Midbrain (tissue), 1 donor: ENCODE data around the gene FAM13A.
"Not testable (repeated sequence)": the region's sequence is repeated elsewhere in the genome, so short reads cannot be mapped to it uniquely, and the experiment has no call there.

Source experiments
- DNase-seq: peaks from one replicate; lab custom pipeline; 2025; lab: John Stamatoyannopoulos, UW

FAM13A gene

DNA sequence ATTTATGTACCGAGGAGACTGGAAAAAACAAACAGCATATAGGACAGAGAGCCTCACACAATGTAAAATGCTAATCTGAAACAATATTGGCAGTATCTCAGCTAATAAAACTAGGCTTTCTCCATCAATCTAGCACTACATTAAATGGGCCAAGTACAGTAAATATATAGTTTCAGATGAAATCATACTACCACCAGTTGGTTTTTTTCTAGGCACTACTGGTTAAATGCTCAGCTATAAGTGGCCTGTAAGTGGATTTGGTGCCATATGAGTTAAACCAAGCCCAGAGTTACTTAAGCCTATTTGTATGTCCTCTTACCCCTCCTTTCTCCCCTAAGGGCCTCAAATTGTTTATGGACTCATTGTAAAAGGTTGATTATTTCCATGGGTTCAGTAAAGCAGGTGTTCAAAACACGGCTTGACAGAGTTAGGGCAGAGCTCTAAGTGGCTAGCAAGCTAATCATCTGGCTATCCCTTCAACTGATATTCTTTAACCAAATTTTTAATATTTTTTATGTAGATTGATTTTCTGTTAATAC, 57.5 kb downstream of the FAM13A start:
- no peak for DNase-seq

DNA sequence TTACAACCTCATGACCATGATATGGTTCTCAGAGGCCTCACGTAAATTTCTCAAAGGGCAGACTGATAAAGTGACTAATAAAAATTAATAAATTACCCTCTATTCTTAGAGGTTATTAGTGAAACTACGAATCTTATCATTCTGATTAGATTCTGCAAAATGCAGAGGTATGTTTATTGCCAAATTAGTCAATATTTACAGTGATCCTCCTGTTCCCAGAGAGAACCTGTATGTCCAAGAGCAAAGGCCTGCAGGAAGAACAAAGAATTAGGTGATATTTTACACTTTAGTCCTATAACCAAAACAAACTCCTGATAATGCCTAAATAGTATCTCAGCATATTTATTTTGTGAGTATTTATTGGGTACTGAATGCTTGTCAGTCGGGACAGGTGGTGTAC, 58.1 kb downstream of the FAM13A start:
- DNase-seq = no peak

DNA sequence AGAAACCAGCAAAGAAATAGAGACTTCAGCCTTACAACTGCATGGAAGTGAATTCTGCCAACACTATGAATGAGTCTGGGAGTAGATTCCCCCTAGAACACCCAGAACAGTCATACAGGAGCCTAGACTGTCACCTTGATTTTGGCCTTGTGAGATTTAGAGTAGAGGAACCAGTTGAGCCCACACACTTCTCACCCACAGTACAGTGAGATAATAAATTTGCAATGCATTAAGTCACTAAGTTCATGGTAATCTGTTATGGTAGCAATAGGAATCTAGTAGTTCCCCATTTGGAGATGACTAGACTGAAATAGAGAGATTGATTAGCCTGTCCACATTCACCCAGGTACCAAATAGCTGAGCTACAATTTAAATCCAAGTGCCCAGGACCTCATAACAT, 59.0 kb downstream of the FAM13A start:
- DNase-seq = no peak

DNA sequence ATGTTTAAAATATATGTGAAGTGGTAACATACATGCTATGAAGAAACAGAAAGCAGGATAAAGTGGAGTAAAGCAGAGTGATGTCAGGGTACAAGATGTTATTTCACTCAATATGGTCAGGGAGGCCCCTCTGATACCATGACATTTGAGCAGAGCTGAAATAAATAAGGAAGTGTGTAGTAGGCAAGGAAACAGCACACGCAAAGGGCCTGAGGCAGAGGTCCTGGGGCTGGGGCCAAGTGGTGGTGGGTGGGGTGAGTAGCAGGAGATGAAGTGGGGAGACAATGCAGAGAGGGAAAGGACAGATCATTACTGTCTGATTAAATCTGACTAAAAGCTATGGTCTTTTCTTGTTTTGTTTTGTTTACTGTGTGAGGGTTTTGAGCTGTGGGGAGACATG, 61.1 kb downstream of the FAM13A start:
- no peak for DNase-seq

DNA sequence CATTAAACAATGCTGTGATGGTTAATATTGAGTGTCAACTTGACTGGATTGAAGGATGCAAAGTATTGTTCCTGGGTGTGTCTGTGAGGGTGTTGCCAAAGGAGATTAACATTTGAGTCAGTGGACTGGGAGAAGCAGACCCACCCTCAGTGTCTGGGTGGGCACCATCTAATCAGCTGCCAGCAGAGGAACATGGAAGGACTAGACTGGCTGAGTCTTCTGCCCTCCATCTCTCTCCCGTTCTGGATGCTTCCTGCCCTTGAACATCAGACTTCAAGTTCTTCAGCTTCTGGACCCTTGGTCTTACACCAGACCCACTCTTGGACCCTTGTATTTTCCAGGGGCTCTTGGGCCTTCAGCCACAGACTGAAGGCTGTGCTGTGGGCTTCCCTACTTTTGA, 61.7 kb downstream of the FAM13A start:
- DNase-seq = not testable (repeated sequence)

DNA sequence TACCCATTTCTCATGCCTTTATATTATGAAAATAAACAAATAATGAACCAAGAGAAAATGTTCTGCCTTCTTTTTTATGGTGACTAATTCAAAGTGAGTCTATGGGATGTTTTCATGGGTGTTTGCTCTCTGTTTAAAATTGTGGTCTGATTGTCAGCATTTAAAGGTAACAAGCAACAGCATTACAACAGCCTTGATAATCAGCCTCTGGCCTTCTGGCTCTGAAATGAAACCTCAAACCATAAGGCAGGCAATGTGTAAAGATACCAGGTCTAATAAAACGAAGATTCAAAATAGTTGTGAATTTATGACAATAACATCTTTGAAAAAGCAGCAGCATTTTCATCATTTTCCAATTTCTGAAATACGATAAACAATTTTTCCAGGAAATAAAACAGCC, 63.7 kb downstream of the FAM13A start:
- no peak for DNase-seq

DNA sequence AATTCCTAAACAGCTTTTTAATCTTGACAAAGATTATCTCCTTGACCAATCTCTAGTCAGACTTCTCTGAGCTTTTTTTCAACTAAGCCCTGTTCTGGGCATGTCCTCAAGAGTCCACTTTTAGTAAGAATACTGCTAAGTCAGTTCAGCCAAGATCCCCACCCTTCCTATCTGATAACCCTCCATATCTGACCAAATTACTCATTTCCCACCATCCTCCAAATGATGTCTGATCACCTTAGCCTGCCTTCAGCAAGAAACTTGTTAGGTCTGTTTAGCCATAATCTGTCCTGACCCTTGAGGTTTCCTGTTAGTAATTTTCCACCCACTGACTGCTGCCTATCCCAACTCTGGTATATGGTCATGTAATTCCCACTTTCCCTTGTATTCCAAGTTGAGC, 65.2 kb downstream of the FAM13A start:
- DNase-seq = no peak

DNA sequence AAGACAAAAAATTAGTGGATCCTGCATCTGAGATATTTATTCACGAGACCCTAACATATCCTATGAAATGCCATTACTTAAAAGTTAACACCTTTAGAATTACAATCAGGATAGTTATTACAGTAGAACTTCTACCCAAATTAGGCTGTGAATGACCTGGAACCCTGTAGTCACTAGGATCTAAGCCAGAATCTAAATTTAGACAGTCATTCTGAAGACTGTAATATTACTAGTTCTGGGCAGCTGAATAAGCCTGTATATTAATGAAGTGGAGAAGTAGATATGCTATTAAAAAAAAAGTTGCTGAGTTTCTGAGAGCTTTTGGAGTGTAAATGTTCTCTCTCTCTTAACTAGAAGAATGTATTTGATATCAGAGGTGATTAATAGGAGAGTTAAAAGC, 67.0 kb downstream of the FAM13A start:
- DNase-seq = no peak

DNA sequence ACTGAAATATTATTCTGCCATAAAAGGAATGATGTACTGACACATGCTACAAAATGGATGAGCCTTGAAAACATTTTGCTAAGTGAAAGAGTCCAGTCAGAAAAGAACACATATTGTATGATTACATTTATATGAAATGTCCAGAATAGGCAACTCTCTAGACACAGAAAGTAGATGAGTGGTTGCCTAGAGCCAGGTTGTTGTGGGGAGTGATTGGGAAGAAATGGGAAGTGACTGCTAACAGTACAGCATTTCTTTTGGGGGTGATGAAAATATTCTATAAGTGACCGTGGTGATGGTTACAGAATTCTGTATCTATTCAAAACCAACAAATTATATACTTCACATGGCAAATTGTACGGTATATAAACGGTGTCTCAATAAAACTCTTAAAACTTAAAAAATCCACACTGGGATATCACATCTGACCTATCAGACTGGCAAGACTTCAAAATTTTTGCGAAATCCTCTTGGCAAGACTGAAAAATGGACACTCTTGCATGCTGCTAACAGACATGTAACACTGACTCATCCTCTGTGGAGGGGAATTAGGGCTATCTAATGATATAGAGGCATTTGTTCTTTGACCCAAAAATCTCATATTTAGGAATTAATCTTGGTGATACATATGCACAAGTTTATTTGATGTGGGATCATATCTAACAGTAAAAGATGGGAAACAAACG, 71.8 kb downstream of the FAM13A start:
- DNase-seq = no peak

DNA sequence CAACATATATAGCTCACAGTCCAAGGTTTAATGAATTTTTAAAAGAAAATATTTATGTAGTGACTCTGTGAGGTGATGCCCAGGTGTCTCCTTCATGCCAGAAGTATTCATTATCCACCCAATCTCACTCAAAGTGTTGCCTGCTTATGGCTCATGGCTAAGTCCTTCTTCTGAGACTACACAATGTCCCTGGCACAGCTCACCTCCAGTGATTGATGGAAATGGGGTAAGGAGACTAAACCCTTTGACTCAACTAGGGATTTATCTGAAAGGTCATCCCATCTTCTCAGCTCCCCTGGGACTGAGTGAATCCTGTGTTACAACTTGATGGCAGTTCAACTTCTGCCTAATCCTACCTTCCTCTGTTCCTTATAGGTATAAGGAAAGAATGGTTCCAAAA, 74.2 kb downstream of the FAM13A start:
- DNase-seq = no peak

DNA sequence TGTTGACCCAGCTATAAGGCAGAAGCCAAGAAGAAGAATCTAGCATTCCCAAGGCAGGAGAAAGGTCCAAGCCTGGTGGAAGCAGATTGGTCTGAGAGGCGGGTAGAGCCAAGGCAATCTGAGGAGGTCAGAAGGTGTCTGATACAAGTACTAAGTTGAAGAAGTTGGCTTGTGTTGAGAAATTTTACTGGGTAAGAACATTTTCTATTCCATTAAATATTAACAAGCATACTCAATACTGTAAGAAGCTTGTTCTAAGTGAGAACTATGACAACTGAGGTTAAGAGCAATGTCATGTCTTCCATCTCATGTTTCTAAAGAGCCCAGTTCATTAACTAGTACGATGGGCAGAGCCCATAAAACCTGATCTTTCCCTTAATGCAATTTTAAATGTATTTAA, 75.0 kb downstream of the FAM13A start:
- DNase-seq = no peak

DNA sequence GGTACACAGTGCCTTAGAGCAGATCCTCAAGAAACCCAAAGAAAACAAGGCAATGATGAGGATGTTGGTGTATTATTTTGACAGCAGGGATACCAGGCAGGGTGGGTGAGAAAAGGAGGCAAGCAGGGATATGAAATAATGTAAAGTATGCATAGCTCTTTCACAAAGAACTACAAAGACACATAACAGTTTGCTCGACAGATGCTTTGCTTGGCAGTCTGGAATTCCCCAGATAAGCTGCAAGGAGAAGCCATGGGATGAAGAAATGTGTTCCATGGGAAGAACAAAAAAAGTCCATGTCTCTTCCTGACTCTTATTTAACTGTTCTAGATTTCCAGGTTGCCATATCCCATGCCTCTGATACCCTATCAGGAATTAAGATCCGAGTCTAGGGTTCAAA, 75.4 kb downstream of the FAM13A start:
- DNase-seq = no peak

DNA sequence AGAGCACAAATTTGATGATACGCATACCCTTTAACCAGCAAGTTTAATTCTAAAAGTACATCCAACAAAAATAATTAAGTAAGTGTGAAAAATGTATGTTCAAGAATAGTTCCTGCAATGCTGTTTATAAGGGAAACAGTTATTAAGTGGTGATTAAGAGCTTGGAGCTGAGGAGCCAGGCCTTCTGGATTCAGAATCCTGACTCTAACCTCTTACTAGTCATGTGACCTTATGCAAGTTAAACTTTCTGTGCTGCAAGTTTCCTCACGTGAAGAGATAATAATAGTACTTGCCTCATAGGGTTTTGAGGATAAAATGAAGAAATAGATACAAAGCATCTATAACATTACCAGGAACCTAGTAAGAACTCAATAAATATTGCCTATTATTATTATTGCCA, 77.7 kb downstream of the FAM13A start:
- no peak for DNase-seq

DNA sequence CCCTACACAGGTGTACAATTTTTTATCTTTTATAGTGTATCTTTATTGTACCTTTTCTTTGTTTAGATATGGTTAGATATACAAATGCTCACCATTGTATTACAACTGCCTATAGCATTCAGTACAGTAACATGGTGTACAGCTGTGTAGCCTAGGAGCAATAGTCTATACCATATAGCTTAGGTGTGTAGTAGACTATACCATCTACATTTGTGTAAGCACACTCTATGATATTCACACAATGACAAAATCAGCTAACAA, 80.3 kb downstream of the FAM13A start:
- DNase-seq = no peak

DNA sequence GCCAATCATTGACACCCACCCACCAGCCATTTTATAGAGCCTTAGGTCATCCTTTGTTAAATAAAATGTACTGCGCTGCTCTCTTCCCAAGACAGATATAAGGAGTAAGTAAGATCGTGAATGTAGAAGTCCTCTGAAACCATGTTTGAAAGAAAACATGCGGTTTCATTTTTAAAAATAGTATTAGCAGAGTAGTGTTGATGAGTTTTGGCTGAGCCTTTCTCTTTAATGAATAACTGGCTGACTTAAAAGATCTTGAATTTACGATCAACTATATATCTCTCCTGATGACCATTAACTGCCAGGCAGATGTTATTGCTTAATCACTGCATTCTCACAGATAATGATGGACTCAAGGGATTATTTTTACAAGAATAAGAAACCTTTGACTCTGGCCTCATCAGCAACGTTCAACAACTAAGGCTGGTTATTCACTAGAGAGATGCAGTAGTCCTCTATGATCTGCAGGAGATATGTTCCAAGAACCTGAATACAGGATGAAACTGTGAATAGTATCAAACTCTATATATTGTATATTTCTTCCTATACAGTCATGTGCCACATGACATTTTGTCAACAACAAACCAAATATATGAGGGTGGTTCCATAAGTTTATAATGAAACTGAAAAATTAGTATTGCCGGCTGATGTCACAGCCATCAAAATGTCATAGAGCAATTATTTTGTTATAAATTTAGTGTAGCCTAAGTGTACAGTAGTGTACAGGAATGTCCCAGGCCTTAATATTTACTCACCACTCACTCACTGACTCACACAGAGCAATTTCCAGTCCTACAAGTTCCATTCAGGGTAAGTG, 80.8 kb downstream of the FAM13A start:
- DNase-seq = no peak

DNA sequence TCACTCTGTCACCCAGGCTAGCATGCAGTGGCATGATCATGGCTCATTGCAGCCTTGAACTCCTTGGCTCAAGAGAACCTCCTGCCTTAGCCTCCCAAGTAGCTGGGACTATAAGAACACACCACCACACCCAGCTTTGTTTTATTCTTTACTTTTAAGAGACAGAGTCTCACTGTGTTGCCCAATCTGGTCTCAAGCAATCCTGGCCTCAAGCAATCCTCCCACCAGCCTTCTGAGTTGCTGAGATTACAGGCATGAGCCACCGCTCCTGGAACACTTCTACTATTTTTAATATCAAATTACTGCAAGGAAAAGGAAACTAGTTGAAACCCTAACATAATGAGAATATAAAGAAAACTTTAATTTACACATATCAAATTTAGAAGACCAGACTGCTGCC, 85.4 kb downstream of the FAM13A start:
- no peak for DNase-seq

DNA sequence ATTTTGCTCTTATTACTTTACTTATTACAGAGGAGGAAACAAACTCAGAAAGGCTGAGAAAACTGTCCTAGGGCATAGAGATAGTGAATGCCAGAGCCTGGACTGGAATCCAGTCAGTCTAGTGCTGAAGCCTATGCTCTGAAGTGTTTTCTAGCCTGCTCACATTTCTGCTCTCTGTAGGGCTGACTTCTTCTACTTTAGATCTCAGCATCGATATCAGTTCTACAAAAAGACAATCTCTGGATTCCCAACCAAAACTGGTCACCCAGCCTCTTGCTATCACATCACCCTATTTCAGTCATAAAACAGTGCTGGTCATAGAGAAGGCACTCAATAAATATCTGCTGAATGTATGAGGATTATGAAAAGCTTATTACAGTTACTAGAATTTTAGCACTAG, 87.2 kb downstream of the FAM13A start:
- no peak for DNase-seq

DNA sequence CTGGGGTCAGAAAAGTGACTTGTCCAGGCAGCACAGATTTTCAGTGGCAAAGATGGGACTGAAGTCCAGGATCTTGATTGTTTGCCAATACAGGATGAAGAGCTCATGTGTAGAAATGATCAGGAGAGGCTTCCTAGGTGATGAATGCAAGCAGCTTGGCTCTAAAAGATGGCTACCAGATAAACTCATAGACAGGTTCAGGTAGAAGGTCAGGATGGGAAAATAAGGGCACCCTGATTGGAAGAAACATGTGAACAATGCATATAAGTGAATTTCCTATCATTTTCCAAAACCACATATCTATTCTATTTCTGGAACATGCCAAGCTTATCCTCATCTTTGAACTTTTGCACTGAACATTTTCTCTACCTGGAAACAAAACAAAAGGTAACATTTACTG, 87.7 kb downstream of the FAM13A start:
- DNase-seq = no peak

DNA sequence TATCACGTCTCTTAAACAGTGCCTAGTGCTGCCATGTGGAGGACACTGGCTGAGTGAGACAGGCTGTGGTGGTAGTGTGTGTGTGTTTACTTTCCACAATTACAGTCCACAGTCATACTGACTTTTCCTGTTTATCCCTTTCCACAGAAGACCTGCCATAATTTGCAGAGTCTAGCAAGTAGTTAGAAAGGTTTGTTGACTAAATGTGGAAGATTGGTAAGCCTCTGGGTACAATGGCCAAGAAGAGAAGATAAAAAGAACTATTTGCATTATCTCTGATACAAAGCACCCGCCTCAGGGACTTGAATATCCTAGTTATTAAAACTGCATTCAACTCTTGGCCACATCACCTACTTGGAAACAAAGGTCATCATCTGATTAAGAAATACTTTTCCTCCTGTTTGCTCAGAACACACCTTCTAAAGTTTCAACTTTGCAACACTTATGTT, 89.1 kb downstream of the FAM13A start:
- DNase-seq = no peak

DNA sequence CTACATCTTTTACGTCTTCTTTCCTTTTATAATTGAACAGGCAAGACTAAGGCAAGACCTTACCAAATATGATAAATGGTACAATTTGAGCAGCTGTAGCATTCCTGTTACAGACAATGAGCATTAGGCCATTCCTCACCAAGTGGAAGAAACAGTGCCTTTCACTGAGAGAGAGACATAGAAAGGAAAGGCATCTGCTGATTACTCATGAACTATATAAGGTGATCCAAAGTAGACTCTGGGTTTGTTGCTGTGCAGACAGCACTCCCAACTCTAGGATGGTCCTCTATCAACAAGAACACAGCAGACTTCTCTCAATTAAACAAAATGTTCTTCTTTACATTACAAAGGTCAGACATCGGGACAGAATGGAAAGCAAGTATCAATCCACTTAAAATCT, 91.9 kb downstream of the FAM13A start:
- DNase-seq = no peak

DNA sequence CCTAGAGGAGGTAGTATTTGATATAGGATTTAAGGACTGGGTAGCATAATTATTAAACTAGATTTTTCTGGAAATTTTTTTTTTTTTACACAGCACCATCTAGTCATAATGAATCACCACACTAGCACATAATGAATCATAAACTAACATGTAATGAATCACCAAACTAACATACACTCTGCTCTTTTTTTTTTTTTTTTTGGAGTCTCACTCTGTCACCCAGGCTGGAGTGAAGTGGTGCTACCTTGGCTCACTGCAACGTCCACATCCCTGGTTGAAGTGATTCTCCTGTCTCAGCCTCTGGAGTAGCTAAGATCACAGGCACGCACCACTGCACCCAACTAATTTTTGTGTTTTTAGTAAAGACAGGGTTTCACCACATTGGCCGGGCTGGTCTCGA, 92.5 kb downstream of the FAM13A start:
- no peak for DNase-seq

DNA sequence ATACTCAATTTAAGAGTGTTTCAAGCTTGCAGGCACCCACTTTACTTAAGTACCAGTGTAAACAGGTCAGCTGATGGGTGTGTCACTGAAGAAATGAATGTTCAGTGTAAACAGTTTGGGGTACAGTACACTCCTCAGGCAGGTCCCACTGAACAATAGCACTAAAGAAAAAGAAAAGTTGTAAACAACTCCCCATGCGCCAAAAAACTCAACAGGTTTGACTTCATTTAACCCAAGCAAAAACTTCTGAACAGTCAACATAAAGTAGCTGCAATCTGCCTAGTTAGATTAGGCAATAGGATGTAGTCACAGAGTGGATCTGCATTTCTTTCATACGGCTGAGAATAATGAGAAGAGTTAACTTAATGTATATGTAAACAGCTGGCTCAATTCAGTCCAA, 93.2 kb downstream of the FAM13A start:
- no peak for DNase-seq

DNA sequence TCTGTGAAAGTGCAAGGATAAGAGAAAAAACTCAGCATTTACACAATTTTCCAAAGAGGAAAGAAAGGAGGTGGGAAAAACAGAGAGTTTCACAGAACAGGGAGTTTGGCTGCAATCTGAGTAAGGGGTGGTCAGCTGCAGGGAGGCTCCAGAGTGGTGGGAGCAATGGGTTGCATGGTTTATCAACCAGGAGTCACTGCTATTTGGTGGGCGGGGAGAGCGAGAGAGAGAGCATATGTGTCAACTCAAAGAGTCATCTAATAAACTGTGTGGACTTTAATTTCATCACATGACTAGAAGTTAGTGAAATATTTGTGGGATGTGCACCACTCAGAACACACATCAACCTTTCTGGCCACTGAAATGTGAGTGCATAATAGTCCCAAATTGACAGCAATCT, 94.6 kb downstream of the FAM13A start:
- no peak for DNase-seq

DNA sequence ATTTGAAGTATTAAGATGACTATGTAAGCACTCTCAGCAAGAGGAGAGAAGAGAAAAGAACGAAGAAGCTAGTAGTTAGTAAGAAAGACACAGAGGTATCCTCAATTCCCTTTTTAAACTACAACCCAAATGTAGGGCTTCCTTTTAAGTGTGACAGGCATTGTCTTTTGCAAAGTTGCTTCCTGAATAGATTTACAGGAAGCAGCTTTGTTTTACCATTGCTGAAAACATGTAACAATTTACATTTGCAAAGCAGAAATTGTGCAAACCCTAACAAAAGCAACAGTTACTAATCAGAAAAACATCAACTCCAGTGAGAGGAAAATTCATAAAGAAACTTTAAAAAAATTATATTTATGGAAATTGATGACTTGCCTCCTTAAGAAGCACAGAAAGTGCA, 96.4 kb downstream of the FAM13A start:
- DNase-seq = no peak
